Measurements from ENCODE around the gene C17orf75. TPM values are rescaled to one million over a fixed set of nuclear protein-coding genes. Genes with fewer than 3 reads are reported as not detected.
A peak's percentile ranks its signal among the peaks of the same experiment; 100 is the strongest.

The C17orf75 gene
- total and polyA plus RNA-seq, 12 donors = 9.6 to 36.5 (median 19.8) TPM

DNA sequence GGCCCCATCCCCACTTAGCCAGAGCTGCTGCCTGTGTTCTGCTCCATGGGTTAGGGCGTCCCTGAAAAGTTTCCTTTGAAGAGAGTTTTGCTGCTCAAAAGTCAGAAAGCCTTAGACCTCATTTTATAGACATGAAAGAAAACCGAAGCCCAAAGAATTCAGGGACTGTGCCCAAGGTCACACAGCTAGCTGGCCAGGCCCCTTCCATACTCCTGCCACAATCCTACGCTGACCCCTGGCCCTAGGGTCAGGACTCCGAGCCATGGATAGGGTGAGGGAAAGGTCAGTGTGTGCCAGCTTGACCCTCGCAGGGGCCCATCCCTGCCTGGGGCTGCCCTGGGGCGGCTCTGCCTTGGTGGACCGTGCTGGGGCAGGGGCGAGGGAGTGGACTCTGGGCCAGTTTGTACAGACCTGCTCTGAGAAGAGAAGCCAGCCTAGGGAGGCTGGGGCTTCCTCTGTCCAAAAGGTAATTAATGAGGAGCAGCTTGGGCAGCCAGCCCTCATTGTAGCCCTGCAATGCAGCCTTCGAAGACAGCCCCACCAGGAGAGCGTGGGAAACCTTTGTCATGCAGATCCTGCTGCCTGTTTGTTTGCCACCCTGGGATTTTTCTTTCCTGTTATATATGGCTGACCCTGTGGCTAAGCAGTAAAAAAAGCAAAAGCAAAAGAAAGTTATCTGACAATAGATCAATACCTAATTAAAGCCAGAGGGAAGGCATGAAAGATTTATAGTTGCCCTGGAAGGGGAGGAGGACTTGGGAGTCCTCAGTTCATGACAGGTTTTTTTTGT, 38.9 kb downstream of the C17orf75 start:
- WGBS, 4 donors = 40 to 49% (median 45%) methylated on average over 3 to 10 of the region's 10 CpGs

DNA sequence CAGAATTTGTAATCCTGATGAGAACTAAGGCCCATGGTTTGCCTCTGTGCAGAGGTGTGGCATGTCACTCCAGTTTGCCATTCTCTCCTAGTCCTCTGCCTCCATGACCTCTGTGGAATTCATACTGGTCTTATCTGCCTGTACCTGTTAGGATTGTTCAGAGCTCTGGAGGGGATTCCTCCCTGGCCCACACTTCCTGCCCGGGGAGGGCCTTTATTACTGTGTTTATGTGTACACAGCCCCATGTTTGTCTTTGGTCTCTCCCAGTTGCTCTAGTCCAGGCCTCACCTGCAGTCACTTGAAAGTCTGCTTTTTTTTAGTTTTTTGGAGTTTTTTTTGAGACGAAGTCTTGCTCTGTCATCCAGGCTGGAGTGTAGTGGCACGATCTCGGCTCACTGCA, 39.9 kb downstream of the C17orf75 start:
- no peak overlapping the region for H3K27ac ChIP-seq
- no peaks in the 10 kb centered on the region for H3K27me3 ChIP-seq
- H3K9me3 ChIP-seq (replicated peaks in 1 of 3) = no peaks in the 10 kb centered on the region
- no peak for TF ChIP-seq POLR2A (IDR thresholded peaks at IDR 0.05)
- TF ChIP-seq, protein P1, sequence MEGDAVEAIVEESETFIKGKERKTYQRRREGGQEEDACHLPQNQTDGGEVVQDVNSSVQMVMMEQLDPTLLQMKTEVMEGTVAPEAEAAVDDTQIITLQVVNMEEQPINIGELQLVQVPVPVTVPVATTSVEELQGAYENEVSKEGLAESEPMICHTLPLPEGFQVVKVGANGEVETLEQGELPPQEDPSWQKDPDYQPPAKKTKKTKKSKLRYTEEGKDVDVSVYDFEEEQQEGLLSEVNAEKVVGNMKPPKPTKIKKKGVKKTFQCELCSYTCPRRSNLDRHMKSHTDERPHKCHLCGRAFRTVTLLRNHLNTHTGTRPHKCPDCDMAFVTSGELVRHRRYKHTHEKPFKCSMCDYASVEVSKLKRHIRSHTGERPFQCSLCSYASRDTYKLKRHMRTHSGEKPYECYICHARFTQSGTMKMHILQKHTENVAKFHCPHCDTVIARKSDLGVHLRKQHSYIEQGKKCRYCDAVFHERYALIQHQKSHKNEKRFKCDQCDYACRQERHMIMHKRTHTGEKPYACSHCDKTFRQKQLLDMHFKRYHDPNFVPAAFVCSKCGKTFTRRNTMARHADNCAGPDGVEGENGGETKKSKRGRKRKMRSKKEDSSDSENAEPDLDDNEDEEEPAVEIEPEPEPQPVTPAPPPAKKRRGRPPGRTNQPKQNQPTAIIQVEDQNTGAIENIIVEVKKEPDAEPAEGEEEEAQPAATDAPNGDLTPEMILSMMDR (IDR thresholded peaks at IDR 0.05) = no peak
- no peak overlapping the region for H3K4me3 ChIP-seq
- whole genome bisulfite sequencing, 4 donors = 87 to 91% (median 89%) methylated on average over 4 of the region's 4 CpGs
- no peaks in the 10 kb centered on the region for H3K36me3 ChIP-seq (replicated peaks in 1 of 2)
- DNase-seq = no peak
- intact Hi-C loops (cut with DNase I) = no loop called here
- peaks cover 15 to 17% of the 10 kb centered on the region in 2 donors for H3K4me1 ChIP-seq (replicated peaks in 1 of 2)

More for the DNA sequence above, 38.9 kb downstream of the C17orf75 start:
- Histone ChIP-seq H3K4me1 (replicated peaks in 1 of 2) (peaks cover 15 to 17% of the 10 kb centered on the region in 2 donors), H3K4me3 (no peak overlapping the region), H3K36me3 (replicated peaks in 1 of 2) (no peaks in the 10 kb centered on the region), H3K9me3 (replicated peaks in 1 of 3) (no peaks in the 10 kb centered on the region), H3K27me3 (no peaks in the 10 kb centered on the region), H3K27ac (peak overlapping the region in 4 of 5 donors; percentile 36 to 71 (median 52))
- no peak for TF ChIP-seq POLR2A (IDR thresholded peaks at IDR 0.05)
- TF ChIP-seq, protein P1 (IDR thresholded peaks at IDR 0.05) = no peak
- peak in 2 of 7 donors; percentile 37 to 39 for DNase-seq
- intact Hi-C loops (cut with DNase I) = no loop called here

DNA sequence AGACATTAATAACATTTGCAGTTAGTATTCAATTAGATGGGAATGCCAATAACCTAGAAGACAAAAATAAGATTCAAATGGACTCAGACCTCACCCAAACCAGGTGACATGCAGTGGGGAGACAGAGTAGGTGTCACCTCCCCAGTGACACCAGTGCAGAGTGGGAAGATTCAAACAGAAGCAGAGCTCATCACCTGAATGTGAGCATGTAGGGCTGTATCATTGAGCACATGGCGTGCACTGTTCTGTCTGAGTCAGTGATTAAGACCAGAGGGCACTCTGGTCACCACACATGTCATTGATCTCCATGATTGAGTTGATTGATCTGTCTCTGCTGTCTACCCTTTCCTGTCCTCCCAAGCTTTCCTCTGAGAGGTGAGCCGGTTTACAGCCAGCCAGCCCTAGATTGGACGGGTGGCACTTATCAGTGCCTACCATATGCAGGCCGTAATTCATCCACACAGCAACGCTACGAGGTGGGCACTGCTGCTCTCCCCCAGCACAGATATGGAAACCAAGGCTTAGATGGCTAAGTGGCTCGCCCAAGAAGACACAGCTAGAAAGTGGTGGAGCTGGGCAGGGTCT, 42.3 kb downstream of the C17orf75 start:
- no peak overlapping the region for H3K27ac ChIP-seq
- peaks cover 15 to 17% of the 10 kb centered on the region in 2 donors for H3K4me1 ChIP-seq (replicated peaks in 1 of 2)
- no peak overlapping the region for H3K4me3 ChIP-seq
- no peak for TF ChIP-seq POLR2A (IDR thresholded peaks at IDR 0.05)
- TF ChIP-seq, protein P1 (IDR thresholded peaks at IDR 0.05) = no peak
- 91 to 95% (median 92%) methylated on average over 6 to 7 of the region's 7 CpGs for WGBS, 4 donors
- H3K9me3 ChIP-seq (replicated peaks in 1 of 3) = no peaks in the 10 kb centered on the region
- intact Hi-C loops (cut with DNase I) = no loop called here
- no peaks in the 10 kb centered on the region for H3K36me3 ChIP-seq (replicated peaks in 1 of 2)
- no peak for DNase-seq
- no peaks in the 10 kb centered on the region for H3K27me3 ChIP-seq

DNA sequence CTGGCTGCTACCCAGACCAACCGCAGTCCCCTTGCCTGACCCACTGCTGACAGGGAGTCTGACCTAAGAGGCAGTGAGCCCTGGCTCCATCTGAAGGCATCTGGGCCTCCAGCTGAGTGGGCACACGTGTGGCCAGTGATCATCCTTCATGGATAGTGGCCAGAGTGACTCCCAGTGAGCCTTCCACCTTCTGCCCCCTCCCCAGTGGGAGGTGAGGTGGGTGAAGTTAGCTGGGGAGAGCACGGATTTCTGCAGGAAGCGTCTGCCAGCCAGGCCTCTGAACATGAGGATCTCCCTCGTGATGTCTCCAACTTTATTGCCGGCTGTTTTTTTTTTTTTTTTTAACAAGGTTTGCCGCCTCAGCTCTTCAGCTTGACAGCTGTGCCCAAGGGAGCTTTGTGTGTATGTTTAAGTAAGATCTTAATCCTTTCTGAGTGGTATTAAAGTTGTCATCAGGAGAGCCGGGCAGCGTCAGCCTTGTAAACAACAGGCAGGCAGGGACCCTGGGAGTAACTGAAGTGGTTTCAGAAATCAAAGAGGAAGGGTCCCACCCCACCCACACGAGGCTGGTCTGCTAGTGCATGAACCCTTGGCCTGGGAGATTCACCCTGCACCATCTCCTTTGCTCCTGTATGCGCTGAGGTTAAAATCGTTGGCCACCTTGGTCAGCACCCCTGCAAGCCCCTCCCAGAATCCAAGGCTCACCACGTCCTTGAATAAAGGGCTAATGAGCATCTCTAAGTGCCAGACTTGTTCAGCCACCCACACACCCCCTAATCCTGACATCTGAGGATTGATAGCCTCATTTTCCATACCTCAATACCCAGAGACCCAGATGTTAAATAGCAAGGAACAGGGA, 43.0 kb downstream of the C17orf75 start:
- TF ChIP-seq POLR2A (IDR thresholded peaks at IDR 0.05) = no peak
- TF ChIP-seq, protein P1 (IDR thresholded peaks at IDR 0.05) = no peak
- DNase-seq = no peak
- H3K4me1 ChIP-seq (replicated peaks in 1 of 2) = peaks cover 12 to 14% of the 10 kb centered on the region in 2 donors
- H3K27ac ChIP-seq = peak overlapping the region in 1 of 5 donors; percentile 12
- 77 to 80% (median 78%) methylated on average over 11 to 13 of the region's 13 CpGs for WGBS, 4 donors
- no peak overlapping the region for H3K4me3 ChIP-seq
- H3K9me3 ChIP-seq (replicated peaks in 1 of 3) = no peaks in the 10 kb centered on the region
- no peaks in the 10 kb centered on the region for H3K27me3 ChIP-seq
- intact Hi-C loops (cut with DNase I) = no loop called here
- no peaks in the 10 kb centered on the region for H3K36me3 ChIP-seq (replicated peaks in 1 of 2)
